NCI-H2196 treated with DMSO at 0.1 percent for 48 hours (cell line): ENCODE measurements around the gene KDM4C.
"Not testable (repeated sequence)": the region's sequence is repeated elsewhere in the genome, so short reads cannot be mapped to it uniquely, and the experiment has no call there.

ENCODE experiments used
- DNase-seq: peaks from one replicate; lab custom pipeline; 2025; ENCODE audit not compliant: unreplicated experiment; lab: John Stamatoyannopoulos, UW

KDM4C gene

GRCh38 chr9:6928863-6929262 is 171.1 kb downstream of the KDM4C start:
- no peak for DNase-seq

DNA sequence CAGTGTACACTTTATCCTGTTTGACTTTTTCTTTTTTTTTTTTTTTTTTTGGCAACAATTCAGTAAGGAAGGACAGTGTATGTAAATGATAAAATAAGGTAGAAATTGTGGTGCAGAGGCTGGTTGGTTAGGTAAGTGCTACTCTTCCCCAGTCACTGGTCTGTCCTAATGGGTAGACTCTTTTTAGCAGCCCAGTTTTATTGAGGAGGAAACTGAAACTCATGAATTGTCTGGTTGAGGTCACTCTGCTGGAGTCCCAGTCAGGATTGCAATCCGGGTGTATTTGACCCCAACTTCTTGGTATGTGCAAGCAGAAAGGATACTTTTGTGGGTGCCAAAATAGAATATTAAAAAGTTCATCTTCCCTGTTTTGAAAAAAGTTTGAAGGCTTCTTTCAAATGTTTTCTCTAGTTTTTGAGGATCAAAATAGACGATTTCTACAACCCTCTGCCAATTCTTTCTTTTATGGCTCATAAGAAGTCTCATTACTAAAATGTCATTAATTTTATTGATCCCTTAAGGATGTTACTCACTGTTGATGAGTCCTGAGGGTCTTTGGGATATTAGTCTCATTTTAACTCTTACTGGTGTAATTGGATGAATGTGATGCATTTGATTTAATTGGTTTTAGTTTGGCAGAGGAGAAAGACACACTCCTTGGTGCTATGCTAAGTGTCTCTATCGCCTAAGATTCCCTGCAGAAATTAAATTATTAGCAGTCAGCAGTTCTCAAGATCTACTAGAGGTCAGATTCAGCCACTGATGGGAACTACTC is 171.9 kb downstream of the KDM4C start:
- no peak for DNase-seq

DNA sequence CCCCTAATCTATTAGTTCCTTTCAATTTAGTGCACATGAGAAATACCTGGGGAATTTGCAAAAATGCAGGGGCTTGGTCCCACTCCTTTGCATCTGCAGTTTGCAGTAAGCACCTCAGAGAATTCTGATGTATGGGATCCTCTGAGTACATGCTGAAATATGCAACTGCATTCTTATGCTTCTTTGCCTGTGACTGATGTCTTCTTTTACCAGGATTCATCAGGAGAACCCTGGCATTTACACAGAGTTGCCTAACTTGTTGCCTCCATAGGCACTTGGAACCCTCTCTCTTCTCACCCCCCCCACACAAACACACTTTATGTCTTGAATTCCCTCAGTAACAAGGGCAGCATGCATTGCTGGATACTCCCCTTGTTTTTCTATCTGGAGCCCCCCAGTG is 173.1 kb downstream of the KDM4C start:
- no peak for DNase-seq

- no peak for DNase-seq
Observed at GRCh38 chr9:6931913-6932312, 174.1 kb downstream of the KDM4C start.

DNA sequence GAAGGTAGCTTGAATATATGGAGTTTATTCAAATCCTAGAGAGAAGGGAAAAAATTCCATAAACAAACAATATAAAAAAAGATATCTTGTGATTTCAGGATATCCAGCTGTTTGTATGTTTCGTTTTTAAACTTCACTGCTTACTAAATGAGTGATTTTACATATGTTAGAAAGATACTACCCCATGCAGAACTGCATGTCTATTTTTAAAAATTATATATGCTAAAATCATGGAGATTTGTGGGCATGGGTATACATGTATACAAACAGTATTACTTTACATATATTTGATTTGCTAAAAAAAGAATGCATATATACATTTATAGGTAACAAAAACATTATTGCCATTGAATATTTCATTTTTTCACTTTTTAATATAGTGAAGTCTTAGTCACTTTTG is 178.3 kb downstream of the KDM4C start:
- no peak for DNase-seq

DNA sequence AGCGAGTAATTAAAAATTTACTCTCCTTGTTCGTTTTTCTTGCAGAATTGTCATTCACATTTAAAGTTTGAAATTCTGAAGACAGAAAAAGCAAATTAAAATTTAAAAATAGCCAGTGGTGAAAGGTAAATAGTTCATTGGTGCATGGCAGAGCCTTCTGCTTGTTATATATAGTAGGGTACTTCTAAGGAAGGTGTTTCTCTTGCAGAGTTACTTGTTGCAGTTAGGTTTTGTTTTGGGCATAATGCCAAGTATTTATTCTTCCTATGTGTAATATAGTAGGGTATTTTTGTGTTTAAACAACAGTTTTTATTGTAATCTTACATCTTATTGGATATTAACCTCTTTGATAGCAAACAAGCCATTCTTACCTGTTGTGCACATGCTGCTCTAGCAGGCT is 179.4 kb downstream of the KDM4C start:
- DNase-seq, result no peak

DNA sequence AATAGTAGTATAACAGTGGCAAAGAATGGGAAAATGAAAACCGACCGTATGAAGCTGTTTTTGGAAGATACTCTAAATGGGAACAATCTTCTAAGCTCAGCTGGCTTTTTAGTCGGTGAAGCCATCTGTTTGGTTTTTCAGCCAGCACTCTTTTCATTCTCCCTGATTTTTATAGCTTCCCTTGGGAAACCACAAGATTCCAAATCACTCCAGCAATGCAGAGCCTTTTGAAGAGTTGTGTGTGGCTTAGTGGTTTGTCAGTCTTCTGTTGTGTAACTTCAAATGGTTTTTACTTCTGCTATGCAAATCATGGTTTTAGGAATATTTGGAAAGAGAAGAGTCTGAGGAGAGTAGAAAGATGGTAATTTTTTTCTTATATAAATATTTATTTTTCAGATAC is 180.7 kb downstream of the KDM4C start:
- DNase-seq, result no peak

DNA sequence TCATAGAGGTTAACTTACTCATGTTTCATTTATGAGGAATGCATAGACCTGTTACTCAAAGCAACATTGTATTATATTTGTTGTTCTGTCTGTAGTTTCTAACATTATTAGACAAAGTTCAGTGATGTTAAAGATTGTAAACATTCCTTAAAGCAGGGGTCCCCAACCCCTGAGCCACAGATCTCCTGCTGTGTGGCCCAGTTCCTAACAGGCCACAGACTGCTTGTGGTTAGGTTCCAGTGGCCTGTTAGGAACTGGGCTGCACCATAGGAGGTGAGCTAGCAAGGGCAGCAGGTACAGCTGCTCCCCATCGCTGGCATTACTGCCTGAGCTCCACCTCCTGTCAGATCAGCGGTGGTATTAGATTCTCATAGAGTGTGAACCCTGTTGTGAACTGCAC is 181.1 kb downstream of the KDM4C start:
- DNase-seq, result no peak

DNA sequence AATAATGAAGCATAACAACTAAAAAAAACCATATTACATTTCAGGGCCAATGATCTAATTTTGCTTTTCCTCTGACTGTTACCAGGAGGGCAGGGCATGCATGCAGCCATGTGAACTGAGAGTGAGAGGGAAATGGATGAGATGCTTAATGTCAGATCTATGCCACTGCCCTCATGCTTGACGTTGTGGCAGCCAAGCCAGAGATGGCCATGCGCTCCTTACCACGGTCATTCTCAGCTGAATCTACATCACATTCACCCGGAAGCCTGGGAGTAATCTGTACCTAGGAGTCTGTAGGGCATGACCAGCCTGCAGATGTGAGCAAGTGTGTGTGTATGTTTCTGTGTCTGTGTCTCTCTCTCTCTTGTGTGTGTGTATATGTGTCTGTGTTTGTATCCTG is 183.7 kb downstream of the KDM4C start:
- no peak for DNase-seq

GRCh38 chr9:6942406-6942805 is 184.6 kb downstream of the KDM4C start:
- DNase-seq, result no peak

DNA sequence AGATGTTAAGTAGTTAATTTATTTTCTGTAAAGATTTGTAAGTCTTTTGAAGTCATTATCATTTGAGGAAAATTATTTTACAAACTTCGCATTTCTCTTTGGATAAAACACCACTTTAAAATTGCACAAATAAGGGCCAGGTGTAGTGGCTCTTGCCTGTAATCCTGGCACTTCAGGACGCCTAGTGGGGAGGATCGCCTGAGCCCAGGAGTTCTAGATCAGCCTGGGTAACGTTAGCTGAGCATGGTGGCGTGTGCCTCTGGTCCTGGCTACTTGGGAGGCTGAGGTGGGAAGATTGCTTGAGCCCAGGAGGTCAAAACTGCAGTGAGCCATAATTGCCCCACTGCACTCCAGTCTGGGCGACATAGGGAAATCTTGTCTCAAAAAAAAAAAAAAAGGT is 185.5 kb downstream of the KDM4C start:
- no peak for DNase-seq

- peak; percentile 59 for DNase-seq
Observed at GRCh38 chr9:6944093-6944551, 186.3 kb downstream of the KDM4C start.

DNA sequence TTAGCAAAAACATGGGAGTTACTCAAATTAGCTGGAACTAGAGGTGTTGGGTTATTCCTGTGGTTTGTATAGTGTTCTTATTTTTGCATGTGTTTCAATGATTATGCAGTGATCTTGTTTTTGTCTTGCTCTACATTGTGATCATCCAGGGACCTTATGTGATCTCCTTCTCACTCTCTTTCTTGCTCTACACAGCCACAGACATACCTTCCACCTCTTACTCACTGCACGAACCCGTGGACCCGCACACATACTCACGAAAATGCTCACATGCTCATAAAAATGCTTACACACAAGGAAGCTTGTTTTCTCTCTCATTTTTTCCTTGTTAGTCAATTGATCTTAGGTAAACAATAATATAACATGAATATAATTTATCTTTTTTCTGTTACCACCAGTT is 187.1 kb downstream of the KDM4C start:
- DNase-seq, result no peak

DNA sequence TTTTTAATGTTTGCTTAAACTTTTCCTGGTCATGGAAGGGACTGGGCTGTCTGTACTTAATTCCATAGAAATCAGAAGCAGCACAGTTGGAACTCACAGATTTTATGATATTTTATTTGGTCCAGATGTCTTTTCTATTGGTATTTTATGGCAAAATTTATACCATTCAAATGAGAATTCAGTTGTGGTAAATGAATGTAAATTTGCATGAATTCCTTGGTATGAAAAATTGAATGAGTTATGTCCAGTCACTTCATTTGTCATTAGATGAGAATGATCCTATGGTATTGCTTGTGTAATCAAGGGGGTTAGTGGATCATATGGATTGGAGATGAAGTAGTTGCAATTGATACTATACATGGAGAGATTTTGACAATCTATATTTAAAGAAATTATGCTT is 188.0 kb downstream of the KDM4C start:
- DNase-seq, result no peak

DNA sequence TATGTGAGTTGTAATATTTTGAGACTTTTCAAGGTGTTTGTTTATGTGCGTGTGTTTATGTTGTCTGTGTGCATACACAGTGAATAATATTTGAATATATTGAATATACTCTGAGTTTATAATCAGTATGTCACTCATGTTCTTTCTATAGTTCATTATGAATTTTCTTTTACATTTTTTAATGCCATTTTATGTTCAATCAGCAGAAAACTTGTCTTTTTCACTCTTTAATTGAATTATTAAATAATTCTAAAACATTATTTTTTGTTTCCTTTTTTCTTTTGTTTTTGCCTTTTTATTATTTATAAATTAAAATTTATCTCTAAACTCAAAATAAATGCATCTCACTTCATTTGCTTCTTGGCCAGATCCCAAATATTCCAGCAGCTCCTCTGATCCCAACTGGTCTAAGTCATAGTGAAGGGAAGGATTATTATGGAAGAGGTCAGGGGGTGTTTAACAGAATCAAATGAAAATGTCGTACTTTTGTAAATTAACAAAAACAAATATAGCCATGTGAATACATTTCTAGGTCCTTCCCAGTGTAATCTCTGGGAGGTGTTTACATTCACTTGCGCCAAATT is 188.9 kb downstream of the KDM4C start:
- DNase-seq, result no peak

GRCh38 chr9:6948921-6949320 is 191.1 kb downstream of the KDM4C start:
- DNase-seq, result not testable (repeated sequence)

GRCh38 chr9:6955251-6955921 is 197.6 kb downstream of the KDM4C start:
- no peak for DNase-seq

- no peak for DNase-seq
Observed at GRCh38 chr9:6956879-6957278, 199.1 kb downstream of the KDM4C start.

DNA sequence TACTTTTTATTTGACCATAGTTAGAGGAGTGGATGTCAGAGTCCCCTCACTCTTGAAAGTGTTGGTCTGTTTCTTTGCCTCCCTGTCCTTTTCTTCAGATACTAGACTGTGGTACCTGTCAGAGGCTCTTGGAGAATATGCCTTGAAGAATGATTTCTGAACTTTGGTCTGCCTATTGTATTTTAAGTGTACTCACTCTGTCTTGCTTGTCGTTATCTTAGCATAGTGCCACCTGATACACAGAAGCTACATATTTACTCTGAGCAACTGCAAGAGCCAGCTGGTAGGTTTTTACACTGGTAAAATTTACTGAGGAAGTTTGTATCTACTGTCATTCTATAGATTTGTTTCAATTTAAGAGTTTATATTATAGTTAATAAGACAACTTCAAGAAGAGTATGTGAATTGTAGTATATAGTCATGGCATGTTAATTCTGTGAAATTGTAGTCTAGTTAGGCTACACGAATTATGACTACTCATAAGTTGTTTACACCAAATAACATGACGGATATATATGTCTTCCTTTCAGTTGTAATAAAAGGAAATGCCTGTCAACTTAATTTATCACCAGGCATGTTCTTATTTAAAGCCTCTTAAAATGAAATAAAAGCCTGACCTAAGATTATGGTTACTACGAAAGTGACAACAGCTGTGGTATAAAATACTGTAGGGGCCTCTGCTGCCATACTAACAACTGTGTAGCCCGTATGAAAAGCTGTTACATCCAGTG is 201.7 kb downstream of the KDM4C start:
- no peak for DNase-seq

DNA sequence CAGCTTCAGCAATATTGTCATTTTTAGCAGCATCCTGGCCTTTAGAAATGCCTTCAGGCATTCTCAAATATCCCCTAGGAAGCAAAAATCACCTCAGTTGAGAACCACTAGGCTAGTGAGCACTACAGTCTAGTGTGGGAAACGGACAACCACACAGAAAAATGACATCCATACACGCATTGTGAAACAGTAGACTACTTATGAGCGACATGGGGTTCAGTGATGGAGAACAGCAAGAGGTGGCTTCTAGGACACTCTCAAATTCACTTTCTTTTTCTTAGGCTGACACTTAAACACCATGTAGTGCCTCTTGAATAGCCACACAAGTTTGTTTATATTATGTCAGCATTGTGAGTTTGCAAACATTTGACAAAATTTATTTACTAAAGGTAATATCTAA is 203.0 kb downstream of the KDM4C start:
- no peak for DNase-seq

GRCh38 chr9:6961845-6962522 is 204.2 kb downstream of the KDM4C start:
- DNase-seq, result no peak
